DND-41 (cell line): ENCODE data around the gene PALD1.

ENCODE experiments used
- ATAC-seq: fragments of 200-7000 bp; cut with Tn5 transposase; 3 replicates; pipeline ENCODE4 v1.9.1; 2021; ENCODE audit warnings: low read depth; ENCODE audit not compliant: insufficient read depth
- DNase-seq: peaks from one replicate; pipeline ENCODE4 v3.0.0-alpha.2; 2020
- H2AFZ ChIP-seq: 2 replicates; pipeline ENCODE4 v1.6.0; 2012; ENCODE audit warnings: low read depth, low read length
- H3K27ac ChIP-seq: 2 replicates; pipeline ENCODE4 v1.5.1; 2012; ENCODE audit warnings: low read length, inconsistent platforms
- H3K27me3 ChIP-seq: fragments of 200-600 bp; sonication (generic); 2 replicates; pipeline ENCODE4 v1.6.0; 2012; ENCODE audit warnings: low read length, mild to moderate bottlenecking, inconsistent platforms; ENCODE audit not compliant: insufficient read depth, poor library complexity
- H3K36me3 ChIP-seq: 2 replicates; pipeline ENCODE4 v1.5.1; 2012; ENCODE audit warnings: low read length, inconsistent platforms; ENCODE audit not compliant: insufficient read depth
- H3K4me1 ChIP-seq: 2 replicates; pipeline ENCODE4 v1.5.1; 2012; ENCODE audit warnings: mild to moderate bottlenecking, low read length; ENCODE audit not compliant: insufficient read depth
- H3K4me2 ChIP-seq: 2 replicates; pipeline ENCODE4 v1.6.0; 2012; ENCODE audit warnings: mild to moderate bottlenecking, moderate library complexity, low read length, inconsistent platforms; ENCODE audit not compliant: insufficient read depth
- H3K4me3 ChIP-seq, 2 experiments: fragments of 200-600 bp in 1 of 2; shearing (Covaris generic) in 1 of 2; 2 replicates each; pipeline ENCODE4 v1.5.1; 2012 to 2016; ENCODE audit warnings: inconsistent platforms in 2 of 2, low read length in 2 of 2, mild to moderate bottlenecking in 2 of 2, low read depth in 1 of 2, moderate library complexity in 1 of 2
- H3K79me2 ChIP-seq: 2 replicates; pipeline ENCODE4 v1.6.0; 2012; ENCODE audit warnings: low read length, inconsistent platforms; ENCODE audit not compliant: insufficient read depth
- H3K9ac ChIP-seq: 2 replicates; pipeline ENCODE4 v1.6.0; 2012; ENCODE audit warnings: low read depth, mild to moderate bottlenecking, inconsistent platforms, low read length, moderate library complexity
- H3K9me3 ChIP-seq: 2 replicates; pipeline ENCODE4 v1.5.1; 2012; ENCODE audit warnings: low read length, moderate library complexity, mild to moderate bottlenecking, inconsistent platforms; ENCODE audit not compliant: insufficient read depth, severe bottlenecking
- H4K20me1 ChIP-seq: 2 replicates; pipeline ENCODE4 v1.6.0; 2012; ENCODE audit warnings: low read length; ENCODE audit not compliant: insufficient read depth
- CTCF ChIP-seq: IDR thresholded peaks from 2 replicates; pipeline ENCODE4 v1.5.1; 2012; ENCODE audit warnings: borderline replicate concordance, low read length, moderate library complexity, mild to moderate bottlenecking; ENCODE audit not compliant: poor library complexity, severe bottlenecking; ENCODE audit errors: extremely low read depth
- EZH2 ChIP-seq: IDR thresholded peaks from 3 replicates; pipeline ENCODE4 v1.6.1; 2012; ENCODE audit warnings: borderline replicate concordance, low read depth, mild to moderate bottlenecking, moderate library complexity, low read length, inconsistent platforms; ENCODE audit not compliant: severe bottlenecking

The PALD1 gene

GRCh38 chr10:70500812-70501301, 22.3 kb downstream of the PALD1 start:
- H3K4me3 ChIP-seq: no peak overlapping the region
- no peak overlapping the region for H3K9ac ChIP-seq
- H3K9me3 ChIP-seq: no peaks in the 10 kb centered on the region
- no peak overlapping the region for H2AFZ ChIP-seq
- H3K4me1 ChIP-seq: no peaks in the 10 kb centered on the region
- peaks cover 5% of the 10 kb centered on the region; the same call in 1 of the 2 replicates for H4K20me1 ChIP-seq
- no peak for TF ChIP-seq EZH2
- no peak for TF ChIP-seq CTCF
- H3K36me3 ChIP-seq: no peaks in the 10 kb centered on the region
- H3K27ac ChIP-seq: no peak overlapping the region
- H3K27me3 ChIP-seq: no peaks in the 10 kb centered on the region
- no peaks in the 10 kb centered on the region for H3K79me2 ChIP-seq
- no peak for DNase-seq
- no peak for ATAC-seq
- H3K4me2 ChIP-seq: no peak overlapping the region

- ATAC-seq: no peak
- H3K4me1 ChIP-seq: no peaks in the 10 kb centered on the region
- H3K79me2 ChIP-seq: no peaks in the 10 kb centered on the region
Measured at GRCh38 chr10:70502406-70502805, 23.8 kb downstream of the PALD1 start.

GRCh38 chr10:70503776-70504175, 25.2 kb downstream of the PALD1 start:
- no peak for DNase-seq
- Histone ChIP-seq H2AFZ (no peak overlapping the region), H3K4me2 (no peak overlapping the region), H3K79me2 (no peaks in the 10 kb centered on the region), H3K4me1 (no peaks in the 10 kb centered on the region), H3K27ac (no peak overlapping the region), H3K9ac (no peak overlapping the region), H3K4me3 (no peak overlapping the region), H3K27me3 (no peaks in the 10 kb centered on the region), H3K36me3 (no peaks in the 10 kb centered on the region), H4K20me1 (no peaks in the 10 kb centered on the region), H3K9me3 (no peaks in the 10 kb centered on the region)
- ATAC-seq: no peak
- TF ChIP-seq EZH2 (no peak), CTCF (no peak)

More at GRCh38 chr10:70502406-70502805, 23.8 kb downstream of the PALD1 start:
- H3K9me3 ChIP-seq: no peaks in the 10 kb centered on the region
- no peak overlapping the region for H3K9ac ChIP-seq
- no peaks in the 10 kb centered on the region for H4K20me1 ChIP-seq
- H3K4me3 ChIP-seq: no peak overlapping the region
- no peak for DNase-seq
- no peaks in the 10 kb centered on the region for H3K36me3 ChIP-seq
- TF ChIP-seq EZH2 (no peak), CTCF (no peak)
- no peak overlapping the region for H3K4me2 ChIP-seq
- H3K27ac ChIP-seq: no peak overlapping the region
- no peaks in the 10 kb centered on the region for H3K27me3 ChIP-seq
- no peak overlapping the region for H2AFZ ChIP-seq
